Stimulated activated naive CD4-positive, alpha-beta T cell treated with Interleukin-2 at 50 U/mL for 16 hours (primary cell): ENCODE measurements around the gene NREP.
"Not testable (repeated sequence)": the region's sequence is repeated elsewhere in the genome, so short reads cannot be mapped to it uniquely, and the experiment has no call there.

Experiments used
- DNase-seq: peaks from one replicate; lab custom pipeline; 2025; lab: John Stamatoyannopoulos, UW

NREP gene

DNA sequence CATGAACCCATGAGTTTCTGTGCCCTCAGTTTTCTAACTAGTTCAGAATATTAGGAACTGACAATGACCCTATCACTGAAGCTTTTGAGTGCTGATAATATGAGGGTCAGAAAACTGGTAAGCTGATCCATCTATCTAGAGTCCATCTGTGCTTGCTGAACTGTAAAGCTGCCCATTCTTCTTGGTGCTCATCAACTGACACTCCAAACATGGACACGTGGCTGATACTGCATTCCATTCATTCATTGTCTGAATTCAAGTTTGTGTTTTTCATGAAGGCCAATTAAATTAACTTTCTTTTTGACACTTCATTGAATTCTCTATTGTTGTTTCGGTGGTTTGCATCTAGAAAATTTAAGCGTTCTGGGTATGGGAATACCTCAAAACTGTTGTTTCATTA is 17.6 kb downstream of the NREP start:
- DNase-seq = no peak

DNA sequence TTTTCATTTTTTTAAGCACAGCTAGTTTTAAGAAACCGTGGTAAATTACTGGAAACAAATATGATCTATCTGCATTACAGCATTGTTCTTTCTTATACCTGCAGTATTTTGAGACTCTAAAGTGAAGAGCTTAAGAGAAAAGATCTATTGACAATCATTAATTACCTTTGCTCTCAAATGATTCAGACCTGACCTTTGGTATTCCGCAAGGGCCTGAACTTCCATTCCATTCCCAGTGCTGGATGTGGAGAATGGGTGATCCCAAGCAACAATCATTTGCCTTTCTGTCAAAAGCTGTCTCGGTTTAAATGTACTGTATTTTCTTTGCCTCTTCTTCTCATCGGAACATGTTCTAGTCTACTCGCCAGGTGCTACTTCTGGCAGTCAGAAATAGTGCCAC is 18.9 kb downstream of the NREP start:
- DNase-seq = no peak

DNA sequence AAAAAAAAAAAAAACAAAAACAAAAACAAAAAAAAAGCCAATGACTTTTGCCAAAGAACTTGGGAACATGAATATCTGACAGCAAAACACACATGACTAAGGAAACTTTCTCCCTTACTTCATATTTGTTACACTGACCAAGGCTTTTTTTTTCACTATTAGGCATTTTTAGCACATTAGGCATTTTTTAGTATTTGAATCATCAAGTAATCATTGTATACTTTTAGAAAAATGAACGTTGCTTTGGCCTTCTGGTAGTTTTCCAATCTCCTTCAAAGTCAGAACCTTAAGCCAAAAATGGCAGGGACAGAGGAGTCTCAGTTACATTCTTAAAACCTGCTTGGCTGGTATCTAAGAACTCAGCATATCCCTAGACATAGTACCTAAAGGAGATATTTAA is 19.3 kb downstream of the NREP start:
- DNase-seq = no peak

DNA sequence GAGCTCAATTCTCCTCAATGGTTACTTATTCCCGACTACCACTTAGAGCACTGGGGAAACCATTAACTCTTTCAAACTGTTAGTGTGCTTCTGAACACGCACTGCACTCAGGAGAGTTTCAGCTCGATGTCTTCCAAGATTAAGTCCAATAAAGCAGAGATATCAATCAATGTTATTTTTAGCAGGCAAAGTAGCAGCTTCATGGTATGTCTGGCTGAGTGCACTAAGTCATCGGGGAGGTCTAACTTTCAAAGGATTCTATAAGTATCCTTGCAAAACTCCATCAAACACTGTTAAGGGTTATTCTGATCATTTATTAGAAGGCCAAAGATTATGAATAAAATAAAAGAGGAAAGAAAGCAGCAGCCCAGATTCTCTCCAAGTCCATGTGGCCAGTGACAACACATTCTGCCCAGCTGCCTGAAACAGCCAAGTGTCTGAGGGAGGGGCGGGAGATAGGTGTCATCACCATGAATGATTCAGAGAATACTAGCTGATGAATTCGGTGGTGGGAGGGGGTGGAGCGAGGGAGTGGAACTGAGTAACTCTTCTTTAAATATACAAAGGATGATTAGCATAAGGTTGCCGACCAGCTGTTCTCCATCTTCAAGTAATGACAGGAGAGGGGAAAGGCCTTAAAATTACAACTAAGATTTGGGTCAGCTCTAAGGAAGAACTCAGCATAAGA is 21.3 kb downstream of the NREP start:
- DNase-seq = no peak

- DNase-seq = no peak
Observed at GRCh38 chr5:111734597-111734996, 22.4 kb downstream of the NREP start.

GRCh38 chr5:111734013-111734412 is 23.0 kb downstream of the NREP start:
- DNase-seq = no peak

DNA sequence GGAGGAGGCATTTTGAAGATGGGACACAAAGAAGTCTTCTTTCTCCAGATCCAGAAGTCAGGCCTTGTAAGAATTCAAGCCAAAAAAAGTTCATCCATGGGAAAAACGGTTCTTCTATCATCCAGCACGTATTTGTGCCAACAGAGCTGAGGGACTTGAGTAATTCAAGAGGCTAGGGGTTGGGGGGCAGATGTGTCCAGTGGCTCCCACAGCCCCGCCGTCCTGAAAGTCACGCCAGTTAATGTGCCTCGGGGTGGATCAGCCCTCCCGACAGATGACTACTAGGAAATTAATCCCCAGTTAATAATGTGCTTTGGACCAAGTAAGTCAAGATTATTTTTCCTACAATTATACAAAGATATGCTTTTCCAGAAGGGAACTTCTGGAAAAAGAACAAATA is 23.4 kb downstream of the NREP start:
- no peak for DNase-seq

DNA sequence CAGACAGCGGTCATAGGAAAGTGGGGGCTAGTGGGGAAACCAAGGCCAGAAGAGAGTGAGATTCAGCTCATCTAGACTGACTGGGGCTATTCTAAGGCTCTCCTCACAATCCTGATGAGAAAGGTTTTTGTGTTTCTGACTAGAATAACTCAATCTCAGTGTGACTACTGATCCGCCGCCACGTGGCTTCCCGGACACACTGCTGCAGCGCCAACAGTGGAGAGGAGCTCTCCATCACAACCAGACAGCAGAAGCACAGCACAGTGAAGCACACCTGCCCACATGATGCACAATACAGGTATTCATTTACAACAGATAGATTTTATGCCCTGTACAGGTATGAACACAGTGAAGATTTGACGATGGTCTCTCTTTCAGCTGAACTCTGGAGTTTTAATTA is 25.4 kb downstream of the NREP start:
- no peak for DNase-seq

DNA sequence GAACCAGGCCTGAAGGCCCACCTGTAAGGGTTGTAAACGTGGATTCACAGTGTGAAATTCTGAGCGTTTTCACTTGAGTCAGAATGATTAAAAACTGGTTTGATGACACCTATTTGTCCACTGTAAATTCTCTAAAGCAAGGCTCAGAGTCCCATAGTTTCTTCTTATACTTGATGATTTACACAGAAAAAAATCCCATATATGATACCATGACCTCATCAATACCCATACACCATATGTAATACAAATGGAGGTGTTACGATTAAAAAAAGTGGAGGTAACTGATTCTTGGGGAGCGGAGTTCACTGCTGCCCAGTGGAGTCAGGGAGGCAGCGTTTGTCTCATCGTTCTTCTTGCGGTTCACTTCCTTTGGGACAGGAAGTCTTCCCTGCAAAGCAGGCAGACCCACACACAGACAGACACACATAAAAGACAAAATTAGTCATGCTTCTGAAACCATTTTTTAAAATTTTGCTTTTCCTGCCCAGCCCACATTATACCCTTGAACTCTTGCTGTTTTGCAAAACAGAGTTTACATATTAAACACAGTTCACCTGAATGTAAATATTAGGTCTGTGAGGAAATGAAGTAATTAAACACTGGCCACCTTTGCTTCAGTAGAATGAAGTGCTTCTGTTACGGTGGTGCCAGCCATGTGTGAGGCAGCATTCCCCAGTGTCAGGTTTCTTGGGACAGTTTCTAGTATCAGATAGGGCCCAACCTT is 26.2 kb downstream of the NREP start:
- no peak for DNase-seq

DNA sequence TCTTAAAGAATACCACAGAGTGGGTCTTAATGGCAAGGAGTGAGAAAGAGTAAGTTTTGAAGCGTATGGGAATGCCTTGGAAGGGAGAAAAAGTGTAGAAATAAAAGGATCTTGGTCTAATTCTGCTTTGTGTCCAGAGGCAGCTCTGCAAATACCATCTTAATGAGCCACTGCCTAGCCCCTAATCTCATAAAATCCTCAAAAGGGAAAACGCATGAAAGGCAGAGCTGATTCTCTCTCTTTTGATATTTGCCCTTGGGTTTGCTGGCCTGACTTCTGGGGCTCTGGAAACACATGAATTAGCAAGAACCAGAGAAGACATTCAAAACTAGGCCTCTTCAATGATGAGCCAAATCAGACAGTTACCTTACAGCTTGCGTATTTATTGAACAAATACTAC is 28.1 kb downstream of the NREP start:
- no peak for DNase-seq

DNA sequence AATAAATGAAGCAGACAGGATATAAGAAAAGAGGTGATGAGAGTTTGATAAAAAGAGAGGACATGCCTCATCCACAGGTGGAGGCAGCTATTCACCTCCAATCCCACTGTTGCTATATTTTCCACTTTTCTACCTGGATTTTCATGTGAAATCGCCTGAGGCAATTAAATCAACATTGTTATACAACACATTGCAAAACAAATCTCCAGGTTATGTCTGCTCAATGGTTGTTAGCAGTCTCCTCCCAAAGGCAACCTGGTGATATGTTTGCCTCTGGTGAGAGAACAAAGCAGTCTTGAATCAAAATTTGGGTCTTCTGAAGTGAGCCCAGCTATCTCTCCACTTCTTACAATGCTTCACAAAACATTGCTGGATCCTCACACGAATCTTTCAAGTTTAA is 30.0 kb downstream of the NREP start:
- no peak for DNase-seq

GRCh38 chr5:111722140-111722539 is 34.9 kb downstream of the NREP start:
- no peak for DNase-seq

DNA sequence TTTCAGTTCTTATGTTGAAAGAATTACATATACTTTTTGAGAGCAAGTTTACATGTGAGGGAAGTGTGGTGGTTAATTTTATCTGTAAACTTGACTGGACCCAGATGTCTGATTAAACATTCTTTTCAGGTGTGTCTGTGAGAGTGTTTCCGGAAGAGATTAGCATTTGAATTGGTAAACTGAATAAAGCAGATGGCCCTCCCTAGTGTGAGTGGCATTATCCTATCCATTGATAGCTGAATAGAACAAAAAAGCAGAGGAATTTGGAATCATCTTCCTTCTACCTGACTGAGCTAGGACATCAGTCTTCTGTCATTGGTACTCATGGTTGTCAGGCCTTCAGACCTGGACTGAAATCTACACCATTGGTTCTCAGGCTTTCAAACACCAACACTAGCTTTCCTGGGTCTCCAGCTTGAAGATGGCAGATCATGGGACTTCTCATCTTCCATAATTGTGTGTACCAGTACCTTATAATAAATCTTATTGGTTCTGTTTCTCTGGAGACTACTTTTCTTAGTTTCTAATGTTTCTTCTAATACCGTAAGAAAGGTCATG is 36.6 kb downstream of the NREP start:
- no peak for DNase-seq

- no peak for DNase-seq
Observed at GRCh38 chr5:111719773-111720172, 37.2 kb downstream of the NREP start.

DNA sequence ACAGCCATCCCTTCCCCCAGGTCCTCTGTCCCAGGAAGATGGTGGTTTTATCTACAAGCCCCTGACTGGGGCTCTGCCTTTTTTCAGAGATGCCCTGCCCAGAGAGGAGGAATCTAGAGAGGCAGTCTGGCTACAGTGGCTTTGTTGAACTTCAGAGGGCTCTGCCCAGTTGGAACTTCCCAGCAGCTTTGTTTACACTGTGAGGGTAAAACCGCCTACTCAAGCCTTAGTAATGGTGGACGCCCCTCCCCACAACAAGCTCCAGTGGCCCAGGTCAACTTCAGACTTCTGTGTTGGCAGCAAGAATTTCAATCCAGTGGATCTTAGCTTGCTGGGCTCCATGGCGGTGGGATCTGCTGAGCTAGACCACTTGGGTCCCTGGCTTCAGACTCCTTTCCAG is 40.2 kb downstream of the NREP start:
- DNase-seq = not testable (repeated sequence)

DNA sequence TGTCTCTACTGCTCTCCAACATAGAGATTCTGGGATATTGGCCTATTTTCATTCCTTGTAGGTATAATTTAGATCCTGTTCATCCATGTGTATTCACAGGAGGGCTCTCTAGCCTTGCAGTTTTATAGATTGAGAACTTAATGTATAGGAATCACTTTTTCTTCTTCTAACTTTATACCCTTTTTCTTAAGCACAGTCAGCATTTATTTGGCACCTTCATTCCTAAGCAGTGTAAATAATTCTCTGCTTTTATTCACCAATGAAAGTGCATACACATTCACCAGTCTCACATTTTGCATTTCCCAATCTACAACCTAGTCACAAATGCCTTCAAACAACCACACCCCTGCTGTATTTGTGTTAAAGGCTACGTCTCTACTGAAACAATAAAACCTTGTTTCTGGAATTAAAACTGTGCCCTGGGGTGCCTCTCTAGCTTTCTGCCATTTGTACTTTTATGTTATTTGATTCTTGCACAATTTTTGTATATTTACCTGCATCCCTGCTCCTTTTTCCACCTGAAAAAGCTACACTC is 49.3 kb downstream of the NREP start:
- DNase-seq = no peak

DNA sequence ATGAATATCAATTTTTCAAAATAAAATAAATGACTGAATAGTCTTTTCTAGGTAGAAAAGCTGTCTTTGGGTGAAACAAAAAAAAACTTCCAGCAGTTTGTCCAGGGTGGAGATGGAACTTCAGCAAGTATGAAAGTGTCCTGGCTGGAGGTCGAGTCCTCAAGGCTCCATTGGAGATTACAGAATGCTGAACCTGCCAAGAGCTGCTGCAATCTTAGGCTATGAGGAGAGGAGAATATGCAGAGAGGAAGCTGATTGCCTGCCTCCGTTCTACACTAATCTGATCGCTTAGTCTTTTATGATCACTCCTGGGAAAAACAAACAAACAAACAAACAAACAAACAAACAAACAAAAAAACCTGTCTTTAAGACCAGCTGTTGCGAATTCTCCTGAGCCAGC is 50.6 kb downstream of the NREP start:
- no peak for DNase-seq

DNA sequence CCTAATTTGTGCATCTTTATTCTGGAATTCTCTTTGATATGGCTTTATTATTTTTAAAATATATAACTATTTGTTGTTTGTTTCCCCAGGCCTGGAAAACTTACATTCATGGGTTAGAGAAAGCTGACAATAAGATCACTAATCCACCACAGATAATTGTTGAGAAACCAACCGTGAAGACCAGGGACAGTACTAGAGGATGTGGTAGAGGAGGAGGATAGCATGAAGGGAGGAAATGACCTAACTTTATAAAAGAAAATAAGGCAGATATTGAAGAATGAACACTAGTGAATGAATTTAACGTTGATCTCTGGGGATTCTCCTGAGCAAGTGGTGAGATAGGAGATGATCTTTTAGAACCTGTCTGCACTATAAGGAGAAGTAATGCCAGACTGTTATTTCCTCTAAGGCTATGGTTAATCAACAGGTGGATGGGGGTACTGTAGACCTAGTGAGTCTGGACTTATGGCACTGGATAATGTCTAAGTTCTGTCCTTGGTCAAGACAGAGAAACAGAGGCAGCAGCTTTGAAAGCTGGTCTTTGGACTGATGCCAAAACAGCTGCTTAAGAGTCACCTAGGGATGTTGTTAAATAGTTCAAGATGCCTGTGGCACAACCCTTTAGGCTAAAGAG is 52.4 kb downstream of the NREP start:
- DNase-seq = no peak

- DNase-seq = no peak
Observed at GRCh38 chr5:111703662-111704061, 53.3 kb downstream of the NREP start.

- DNase-seq = no peak
Observed at GRCh38 chr5:111699976-111700375, 57.0 kb downstream of the NREP start.

GRCh38 chr5:111699324-111699723 is 57.7 kb downstream of the NREP start:
- no peak for DNase-seq

- no peak for DNase-seq
Observed at GRCh38 chr5:111697881-111698757, 58.9 kb downstream of the NREP start.
